ENCODE data around the gene OSBP2.

Gene OSBP2

GRCh38 chr22:30866811-30867271 lies 172.2 kb downstream of the OSBP2 start:
- TF ChIP-seq REST (IDR thresholded peaks at IDR 0.05; ENCODE audit: insufficient read depth in 1 of 2, low read depth in 2 of 2, low read length in 2 of 2) (no peak), TAF1 (IDR thresholded peaks at IDR 0.05; ENCODE audit: borderline replicate concordance, insufficient read depth, low read length) (no peak), POLR2AphosphoS5 (IDR thresholded peaks at IDR 0.05; ENCODE audit: low read depth, low read length) (no peak), FOXP2 (optimal IDR thresholded peaks at IDR 0.05; ENCODE audit: borderline replicate concordance, extremely low read depth, extremely low read length, insufficient read depth) (no peak), SIN3A (IDR thresholded peaks at IDR 0.05; ENCODE audit: borderline replicate concordance, insufficient read depth, low read length) (no peak)

- TF ChIP-seq REST (IDR thresholded peaks at IDR 0.05; ENCODE audit: insufficient read depth in 1 of 2, low read depth in 2 of 2, low read length in 2 of 2), result no peak
- no peak for TF ChIP-seq SIN3A (IDR thresholded peaks at IDR 0.05; ENCODE audit: borderline replicate concordance, insufficient read depth, low read length)
- TF ChIP-seq POLR2AphosphoS5 (IDR thresholded peaks at IDR 0.05; ENCODE audit: low read depth, low read length), result no peak
- TF ChIP-seq FOXP2 (optimal IDR thresholded peaks at IDR 0.05; ENCODE audit: borderline replicate concordance, extremely low read depth, extremely low read length, insufficient read depth), result no peak
- no peak for TF ChIP-seq TAF1 (IDR thresholded peaks at IDR 0.05; ENCODE audit: borderline replicate concordance, insufficient read depth, low read length)
These were observed 173.3 kb downstream of the OSBP2 start for GRCh38 chr22:30867746-30868662.

- no peak for TF ChIP-seq TAF1 (IDR thresholded peaks at IDR 0.05; ENCODE audit: borderline replicate concordance, insufficient read depth, low read length)
- no peak for TF ChIP-seq POLR2AphosphoS5 (IDR thresholded peaks at IDR 0.05; ENCODE audit: low read depth, low read length)
- TF ChIP-seq FOXP2 (optimal IDR thresholded peaks at IDR 0.05; ENCODE audit: borderline replicate concordance, extremely low read depth, extremely low read length, insufficient read depth), result no peak
- no peak for TF ChIP-seq REST (IDR thresholded peaks at IDR 0.05; ENCODE audit: insufficient read depth in 1 of 2, low read depth in 2 of 2, low read length in 2 of 2)
- no peak for TF ChIP-seq SIN3A (IDR thresholded peaks at IDR 0.05; ENCODE audit: borderline replicate concordance, insufficient read depth, low read length)
These were observed 174.2 kb downstream of the OSBP2 start for GRCh38 chr22:30868663-30869385.

GRCh38 chr22:30869667-30870395 lies 175.2 kb downstream of the OSBP2 start:
- TF ChIP-seq REST (IDR thresholded peaks at IDR 0.05; ENCODE audit: insufficient read depth in 1 of 2, low read depth in 2 of 2, low read length in 2 of 2) (no peak), TAF1 (IDR thresholded peaks at IDR 0.05; ENCODE audit: borderline replicate concordance, insufficient read depth, low read length) (no peak), SIN3A (IDR thresholded peaks at IDR 0.05; ENCODE audit: borderline replicate concordance, insufficient read depth, low read length) (no peak), FOXP2 (optimal IDR thresholded peaks at IDR 0.05; ENCODE audit: borderline replicate concordance, extremely low read depth, extremely low read length, insufficient read depth) (no peak), POLR2AphosphoS5 (IDR thresholded peaks at IDR 0.05; ENCODE audit: low read depth, low read length) (no peak)

Measured in PFSK-1 (cell line).